ENCODE data around the gene PBX4.

DNA sequence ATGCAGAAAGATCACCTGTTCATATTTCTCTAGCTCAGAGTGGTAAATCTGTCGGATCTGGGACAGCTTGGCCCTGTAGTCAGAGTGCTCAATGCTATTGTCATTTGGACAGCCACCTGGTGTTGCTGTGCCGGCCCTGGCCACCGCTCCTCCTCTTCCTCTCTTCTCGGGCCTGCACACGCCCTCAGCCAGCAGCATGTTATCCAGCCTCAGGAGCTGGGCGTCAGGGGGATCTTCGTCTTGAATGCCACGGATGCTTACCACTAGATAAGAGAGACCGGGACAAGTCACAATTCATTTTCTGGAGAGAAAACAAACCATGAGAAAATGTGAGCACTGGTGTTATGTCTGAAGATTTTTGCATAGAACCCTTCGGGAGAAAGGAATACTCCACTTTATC lies 47.9 kb downstream of the PBX4 start:
- no peak for TF ChIP-seq POLR2AphosphoS5 (IDR thresholded peaks at IDR 0.05; ENCODE audit: low read depth, low read length)
- TF ChIP-seq POLR2A (IDR thresholded peaks at IDR 0.05; ENCODE audit: low read depth, low read length): no peak
